GM18519 (cell line): ENCODE measurements around the gene LMTK2.

ENCODE experiments used
- ATAC-seq: cut with Tn5 transposase; IDR thresholded peaks from one replicate; pipeline ENCODE4 v1.9.1; 2021; ENCODE audit warnings: mild to moderate bottlenecking, moderate library complexity; ENCODE audit not compliant: unreplicated experiment, low FRiP score

The LMTK2 gene

GRCh38 chr7:98106647-98107312 is at the start of gene LMTK2:
Gene LMTK2, plus strand, starts transcription at chr7:98106862. Its CDS starts 316 bp downstream, at chr7:98107178.
- ATAC-seq, result peak; percentile 96

- ATAC-seq, result no peak
Observed at GRCh38 chr7:98057157-98057556, 49.5 kb upstream of the LMTK2 start.

- ATAC-seq, result no peak
Observed at GRCh38 chr7:98058186-98058585, 48.5 kb upstream of the LMTK2 start.

DNA sequence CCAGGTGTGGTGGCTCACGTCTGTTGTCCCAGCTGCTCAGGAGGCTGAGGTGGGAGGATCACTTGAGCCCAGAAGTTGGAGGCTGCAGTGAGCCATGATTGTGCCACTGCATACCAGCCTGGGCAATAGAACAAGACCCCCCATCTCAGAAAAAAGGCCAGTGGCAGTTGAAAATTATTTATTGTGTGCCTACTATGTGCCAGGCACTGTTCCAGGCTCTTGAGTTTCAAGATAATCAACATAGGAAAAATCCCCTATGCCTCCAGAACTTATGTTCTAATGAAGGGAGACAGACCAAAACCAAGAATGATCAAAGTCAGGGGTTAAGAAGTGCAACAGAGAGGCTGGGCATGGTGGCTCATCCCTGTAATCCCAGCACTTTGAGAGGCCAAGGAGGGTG is 42.4 kb upstream of the LMTK2 start:
- ATAC-seq, result no peak

DNA sequence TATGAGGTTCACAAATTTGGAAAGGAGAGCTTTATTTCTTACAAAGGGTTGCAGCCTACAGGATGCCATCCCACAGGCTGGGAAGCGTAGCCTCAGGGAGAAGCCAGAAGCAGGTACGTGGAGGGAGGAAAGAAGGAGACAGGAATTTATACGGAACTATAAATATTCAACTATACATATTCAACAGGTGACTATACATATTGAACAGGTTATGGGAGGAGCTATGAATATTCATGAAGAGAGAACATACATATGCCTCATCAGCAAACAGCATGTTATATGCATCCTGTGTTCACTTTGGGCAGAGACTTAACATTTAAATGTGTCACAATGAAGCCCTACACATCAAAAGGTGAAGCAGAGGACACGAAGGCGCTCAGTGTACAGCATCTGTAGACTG is 40.5 kb upstream of the LMTK2 start:
- no peak for ATAC-seq

DNA sequence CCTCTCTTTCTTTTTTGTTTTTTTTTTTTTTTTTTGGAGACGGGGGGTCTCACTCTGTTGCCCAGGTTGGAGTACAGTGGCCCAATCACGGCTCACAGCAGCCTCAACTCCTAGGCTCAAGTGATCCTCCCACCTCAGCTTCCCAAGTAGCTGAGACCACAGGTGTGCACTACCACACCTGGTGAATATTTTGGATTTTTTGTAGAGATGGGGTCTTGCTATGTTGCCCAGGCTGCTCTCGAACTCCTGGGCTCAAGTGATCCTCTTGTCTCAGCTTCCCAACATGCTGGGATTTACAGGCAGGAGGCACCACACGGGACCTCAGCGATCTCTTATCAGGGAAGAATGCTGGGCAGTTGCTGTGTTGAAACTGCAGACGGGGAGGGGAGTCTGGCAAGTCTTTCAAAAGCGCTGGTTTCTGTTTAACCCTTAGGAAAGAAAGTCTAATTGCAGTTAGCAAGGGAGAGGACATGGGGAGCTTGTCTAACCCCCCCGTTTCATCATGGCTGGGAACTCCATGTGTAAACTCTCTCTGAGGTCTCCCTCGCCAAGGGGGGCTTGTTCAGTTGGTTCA is 39.6 kb upstream of the LMTK2 start:
- ATAC-seq, result no peak

DNA sequence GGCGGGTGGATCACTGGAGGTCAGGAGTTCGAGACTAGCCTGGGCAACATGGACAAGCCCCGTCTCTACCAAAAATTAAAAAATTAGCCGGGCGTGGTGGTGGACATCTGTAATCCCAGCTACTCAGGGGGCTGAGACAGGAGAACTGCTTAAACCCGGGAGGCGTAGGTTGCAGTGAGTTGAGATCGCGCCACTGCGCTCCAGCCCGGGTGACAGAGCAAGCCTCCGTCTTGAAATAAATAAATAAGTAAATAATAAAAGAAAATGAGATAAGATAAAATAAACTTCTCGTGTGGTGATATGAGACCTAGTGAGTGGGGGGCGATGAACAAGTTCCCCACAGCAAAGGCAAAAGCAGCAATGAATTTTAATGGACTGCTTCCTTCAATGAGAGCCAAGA is 33.6 kb upstream of the LMTK2 start:
- ATAC-seq, result no peak

DNA sequence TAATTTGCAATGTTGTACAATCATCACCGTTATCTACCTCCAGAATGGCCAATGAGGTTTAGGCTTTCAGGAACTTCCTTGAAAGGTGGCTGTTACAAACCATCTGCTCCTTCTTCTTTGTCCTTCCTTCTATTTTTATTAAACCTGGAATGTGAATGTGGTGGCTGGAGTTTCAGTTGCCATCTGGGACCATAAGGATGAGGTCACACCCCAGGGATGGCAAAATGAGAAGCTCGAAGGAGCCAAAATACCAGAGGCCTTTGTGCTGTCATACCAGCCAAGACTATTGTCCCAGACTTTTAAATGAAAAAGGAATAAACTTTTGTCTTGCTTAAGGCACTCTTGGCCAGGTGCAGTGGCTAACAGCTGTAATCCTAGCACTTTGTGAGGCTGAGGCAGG is 30.9 kb upstream of the LMTK2 start:
- ATAC-seq, result no peak

DNA sequence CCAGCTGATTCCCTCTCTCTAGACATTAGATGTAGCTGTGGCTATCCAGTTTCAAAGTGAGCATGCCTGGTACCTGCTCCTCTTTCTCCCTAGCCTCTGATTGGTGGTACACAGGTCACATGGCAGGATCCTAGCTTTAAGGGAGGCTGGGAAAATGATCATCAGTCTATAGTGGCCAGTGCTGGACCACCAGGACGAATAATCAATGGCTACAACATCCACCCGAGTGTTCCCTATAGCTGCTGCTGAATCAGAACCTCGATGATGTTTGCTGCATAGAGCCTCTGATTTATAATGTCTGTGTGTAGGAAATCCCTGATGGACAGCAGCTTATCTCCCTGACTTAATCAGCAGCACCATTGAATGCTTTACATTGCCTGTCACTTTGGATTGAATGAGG is 28.9 kb upstream of the LMTK2 start:
- no peak for ATAC-seq

GRCh38 chr7:98078197-98078870 is 28.3 kb upstream of the LMTK2 start:
- ATAC-seq, result no peak

DNA sequence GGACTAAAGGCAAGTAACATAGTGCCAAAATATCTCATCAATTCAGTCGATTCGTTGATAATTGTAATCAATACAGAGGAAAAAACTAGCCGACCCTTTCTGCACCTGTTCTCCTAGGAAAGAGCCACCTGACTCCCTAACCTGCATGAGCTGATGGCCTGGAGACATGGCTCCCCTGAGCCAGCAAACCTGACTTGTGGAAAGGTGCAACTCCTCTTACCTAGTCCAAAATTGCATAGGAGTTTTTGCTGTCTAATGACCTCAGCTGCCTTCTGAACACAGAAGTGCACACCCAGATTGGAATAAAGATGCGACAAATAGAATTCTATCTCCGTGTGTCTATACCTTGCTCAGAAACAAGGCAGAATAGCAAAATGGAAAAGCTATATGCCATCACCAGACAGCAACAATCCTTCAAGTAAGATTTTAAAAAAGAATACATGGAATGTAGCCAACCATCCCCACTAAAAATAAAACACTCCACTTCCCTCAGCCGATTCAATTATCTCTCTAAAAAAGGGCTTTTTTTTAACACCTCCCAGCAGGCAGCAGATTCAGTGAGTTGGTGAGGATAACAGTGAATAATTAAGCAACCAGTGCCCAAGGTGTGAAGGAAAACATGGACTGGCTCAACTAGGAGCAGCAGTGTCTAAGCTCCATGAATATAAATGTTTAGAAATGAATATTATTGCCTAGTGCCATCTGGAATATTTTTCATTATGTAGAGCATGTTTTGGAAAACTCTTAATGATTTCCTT is 26.6 kb upstream of the LMTK2 start:
- ATAC-seq, result no peak

GRCh38 chr7:98081319-98081718 is 25.3 kb upstream of the LMTK2 start:
- ATAC-seq, result no peak

- no peak for ATAC-seq
Observed at GRCh38 chr7:98084631-98085030, 22.0 kb upstream of the LMTK2 start.

GRCh38 chr7:98085674-98086073 is 21.0 kb upstream of the LMTK2 start:
- no peak for ATAC-seq

- ATAC-seq, result no peak
Observed at GRCh38 chr7:98086281-98086718, 20.4 kb upstream of the LMTK2 start.

DNA sequence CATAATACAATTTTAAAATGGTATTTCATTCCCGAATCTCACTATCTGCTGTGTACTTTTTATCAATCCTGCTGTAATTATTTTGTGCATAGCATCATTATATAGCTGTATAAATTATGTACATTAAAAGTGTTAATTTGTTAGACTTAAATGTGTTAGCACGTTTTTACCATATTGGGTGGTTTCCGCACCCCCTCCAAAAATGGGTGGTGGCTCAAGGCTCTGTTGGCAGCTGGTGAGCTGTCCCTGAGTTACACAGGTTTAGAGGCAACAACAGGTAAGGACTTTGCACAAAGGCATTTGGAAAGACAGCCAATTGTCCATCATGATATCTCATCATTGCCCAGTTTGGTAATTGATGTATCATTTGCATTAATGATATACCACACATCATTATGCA is 18.6 kb upstream of the LMTK2 start:
- no peak for ATAC-seq

DNA sequence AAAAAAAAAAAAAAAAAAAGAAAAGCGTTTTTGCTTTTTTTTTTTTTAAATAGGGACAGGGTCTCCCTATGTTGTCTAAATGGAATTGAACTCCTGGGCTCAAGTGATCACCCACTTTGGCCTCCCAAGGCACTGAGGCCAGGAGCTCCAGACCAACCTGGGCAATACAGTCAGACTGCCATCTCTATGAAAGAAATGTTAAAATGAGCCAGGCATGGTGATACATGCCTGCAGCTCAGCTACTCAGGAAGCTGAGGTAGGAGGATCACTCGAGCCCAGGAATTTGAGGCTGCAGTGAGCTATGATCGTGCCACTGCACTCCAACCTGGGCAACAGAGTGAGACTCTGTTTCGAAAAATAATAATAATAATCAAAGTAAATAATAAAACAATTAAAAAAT is 16.5 kb upstream of the LMTK2 start:
- no peak for ATAC-seq

- no peak for ATAC-seq
Observed at GRCh38 chr7:98091061-98091460, 15.6 kb upstream of the LMTK2 start.

DNA sequence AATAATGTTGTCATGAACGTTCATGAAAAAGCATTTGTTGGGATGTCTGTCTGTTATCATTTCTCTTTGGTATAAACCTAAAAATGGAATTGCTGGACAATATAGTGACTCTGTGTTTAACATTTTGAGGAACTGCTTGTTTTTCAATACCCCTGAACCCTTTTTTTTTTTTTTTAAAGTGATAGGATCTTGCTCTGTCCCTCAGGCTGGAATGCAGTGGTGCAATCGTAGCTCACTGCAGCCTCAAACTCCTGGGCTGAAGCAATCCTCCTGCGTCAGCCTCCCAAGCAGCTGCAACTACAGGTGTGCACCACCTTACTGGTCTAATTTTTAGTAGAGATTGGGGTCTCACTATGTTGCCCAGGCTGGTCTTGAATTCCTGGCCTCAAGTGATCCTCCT is 15.1 kb upstream of the LMTK2 start:
- no peak for ATAC-seq

DNA sequence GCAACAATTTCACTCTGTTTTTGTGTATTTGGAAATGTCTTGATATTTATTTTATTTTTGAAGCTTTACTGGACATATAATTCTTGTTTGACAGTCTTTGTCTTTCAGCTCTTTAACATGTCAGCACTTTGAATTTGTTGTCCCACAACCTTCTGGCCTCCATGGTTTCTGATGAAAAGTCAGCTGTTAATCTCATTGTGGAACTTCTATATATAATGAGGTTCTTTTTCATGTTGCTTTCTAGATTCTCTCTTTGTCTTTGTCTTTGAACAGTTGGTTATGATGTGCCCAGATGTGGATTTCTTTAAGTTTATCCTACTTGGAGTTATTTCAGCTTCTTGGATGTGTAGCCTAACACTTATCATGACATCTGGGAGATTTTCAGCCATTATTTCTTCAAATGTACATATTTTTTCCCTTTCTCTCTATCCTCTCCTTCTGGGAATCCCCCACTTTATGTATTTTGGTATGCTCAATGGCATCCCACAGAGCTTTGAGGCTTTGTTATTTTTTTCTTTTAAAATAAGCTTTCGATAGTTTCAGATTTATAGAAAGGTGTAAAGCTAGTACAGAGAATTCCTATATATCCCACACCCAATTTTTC is 9.5 kb upstream of the LMTK2 start:
- no peak for ATAC-seq

DNA sequence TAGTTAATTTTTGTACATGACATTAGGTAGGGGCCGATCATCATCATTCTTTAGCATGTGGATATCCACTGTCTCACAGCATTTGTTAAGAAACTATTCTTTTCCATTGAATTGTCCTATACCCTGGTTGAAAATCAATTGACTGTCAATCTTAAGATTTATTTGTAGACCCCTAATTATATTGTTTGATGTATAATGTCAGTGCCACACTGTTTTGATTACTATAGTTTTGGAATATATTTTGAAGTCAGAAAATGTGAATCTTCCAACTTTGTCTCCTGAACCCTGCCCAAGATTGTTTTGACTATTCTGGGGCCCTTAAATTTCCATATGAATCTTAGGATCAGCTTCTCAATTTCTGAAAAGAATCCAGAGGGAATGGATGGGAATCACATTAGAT is 6.6 kb upstream of the LMTK2 start:
- ATAC-seq, result no peak
